ENCODE measurements around the gene PLS3.

The PLS3 gene

GRCh38 chrX:115583496-115584004 lies 22.6 kb downstream of the PLS3 start:
- no peak overlapping the region for H3K4me3 ChIP-seq (ENCODE audit: low read length)
- no peak overlapping the region for H2AFZ ChIP-seq (ENCODE audit: low read depth, low read length)
- H3K27ac ChIP-seq (ENCODE audit: low read length): no peak overlapping the region
- no peaks in the 10 kb centered on the region for H3K36me3 ChIP-seq (replicated peaks; ENCODE audit: low read depth, low read length)
- no peak overlapping the region for H3K9ac ChIP-seq (ENCODE audit: low read length)
- H3K79me2 ChIP-seq (ENCODE audit: low read length): no peaks in the 10 kb centered on the region
- no peaks in the 10 kb centered on the region for H3K27me3 ChIP-seq (ENCODE audit: low read depth, low read length)
- TF ChIP-seq CTCF (IDR thresholded peaks at IDR 0.05; ENCODE audit: low read depth, low read length): no peak
- TF ChIP-seq EZH2phosphoT487 (IDR thresholded peaks at IDR 0.05; ENCODE audit: low read depth): no peak
- no peak overlapping the region for H3K4me2 ChIP-seq (ENCODE audit: low read length)
- peaks cover 20% of the 10 kb centered on the region for H3K4me1 ChIP-seq (ENCODE audit: low read length)
- no peaks in the 10 kb centered on the region for H3K9me3 ChIP-seq (ENCODE audit: insufficient read depth, low read length)
- H4K20me1 ChIP-seq (ENCODE audit: insufficient read depth, low read length): no peaks in the 10 kb centered on the region

- H3K27me3 ChIP-seq (ENCODE audit: low read depth, low read length): no peaks in the 10 kb centered on the region
- TF ChIP-seq CTCF (IDR thresholded peaks at IDR 0.05; ENCODE audit: low read depth, low read length) (no peak), EZH2phosphoT487 (IDR thresholded peaks at IDR 0.05; ENCODE audit: low read depth) (no peak)
- no peaks in the 10 kb centered on the region for H3K9me3 ChIP-seq (ENCODE audit: insufficient read depth, low read length)
- H3K36me3 ChIP-seq (replicated peaks; ENCODE audit: low read depth, low read length): no peaks in the 10 kb centered on the region
- peaks cover 20% of the 10 kb centered on the region for H3K4me1 ChIP-seq (ENCODE audit: low read length)
- H3K4me3 ChIP-seq (ENCODE audit: low read length): no peak overlapping the region
- H3K27ac ChIP-seq (ENCODE audit: low read length): no peak overlapping the region
- H3K4me2 ChIP-seq (ENCODE audit: low read length): no peak overlapping the region
- no peaks in the 10 kb centered on the region for H4K20me1 ChIP-seq (ENCODE audit: insufficient read depth, low read length)
- no peak overlapping the region for H3K9ac ChIP-seq (ENCODE audit: low read length)
- no peaks in the 10 kb centered on the region for H3K79me2 ChIP-seq (ENCODE audit: low read length)
- H2AFZ ChIP-seq (ENCODE audit: low read depth, low read length): no peak overlapping the region
Measured at GRCh38 chrX:115584696-115585095, 23.7 kb downstream of the PLS3 start.

- TF ChIP-seq EZH2phosphoT487 (IDR thresholded peaks at IDR 0.05; ENCODE audit: low read depth): no peak
- no peak for TF ChIP-seq CTCF (IDR thresholded peaks at IDR 0.05; ENCODE audit: low read depth, low read length)
- Histone ChIP-seq H3K4me2 (ENCODE audit: low read length) (no peak overlapping the region), H3K27me3 (ENCODE audit: low read depth, low read length) (no peaks in the 10 kb centered on the region), H3K4me1 (ENCODE audit: low read length) (peaks cover 9% of the 10 kb centered on the region), H3K36me3 (replicated peaks; ENCODE audit: low read depth, low read length) (no peaks in the 10 kb centered on the region), H3K9me3 (ENCODE audit: insufficient read depth, low read length) (no peaks in the 10 kb centered on the region), H4K20me1 (ENCODE audit: insufficient read depth, low read length) (no peaks in the 10 kb centered on the region), H2AFZ (ENCODE audit: low read depth, low read length) (no peak overlapping the region), H3K4me3 (ENCODE audit: low read length) (no peak overlapping the region), H3K27ac (ENCODE audit: low read length) (no peak overlapping the region), H3K9ac (ENCODE audit: low read length) (no peak overlapping the region), H3K79me2 (ENCODE audit: low read length) (no peaks in the 10 kb centered on the region)
Measured at GRCh38 chrX:115588179-115588578, 27.2 kb downstream of the PLS3 start.

- H3K4me1 ChIP-seq (ENCODE audit: low read length): peaks cover 15% of the 10 kb centered on the region
Measured at GRCh38 chrX:115589419-115589818, 28.4 kb downstream of the PLS3 start.

More at GRCh38 chrX:115589419-115589818, 28.4 kb downstream of the PLS3 start:
- Histone ChIP-seq H2AFZ (ENCODE audit: low read depth, low read length) (no peak overlapping the region), H3K4me3 (ENCODE audit: low read length) (no peak overlapping the region), H3K27ac (ENCODE audit: low read length) (no peak overlapping the region), H3K4me2 (ENCODE audit: low read length) (no peak overlapping the region), H4K20me1 (ENCODE audit: insufficient read depth, low read length) (no peaks in the 10 kb centered on the region), H3K36me3 (replicated peaks; ENCODE audit: low read depth, low read length) (no peaks in the 10 kb centered on the region), H3K79me2 (ENCODE audit: low read length) (no peaks in the 10 kb centered on the region), H3K27me3 (ENCODE audit: low read depth, low read length) (no peaks in the 10 kb centered on the region), H3K9ac (ENCODE audit: low read length) (no peak overlapping the region), H3K9me3 (ENCODE audit: insufficient read depth, low read length) (no peaks in the 10 kb centered on the region)
- TF ChIP-seq EZH2phosphoT487 (IDR thresholded peaks at IDR 0.05; ENCODE audit: low read depth) (no peak), CTCF (IDR thresholded peaks at IDR 0.05; ENCODE audit: low read depth, low read length) (no peak)
